BLaER1 (cell line): ENCODE data around the gene POPDC2.
A peak's percentile ranks its signal among the peaks of the same experiment; 100 is the strongest.
"Not testable (repeated sequence)": the region's sequence is repeated elsewhere in the genome, so short reads cannot be mapped to it uniquely, and the experiment has no call there.

ENCODE experiments used
- H3K27ac ChIP-seq: shearing (Covaris generic); formaldehyde crosslinking; 2 replicates; pipeline ENCODE4 v1.8.1; 2022
- H3K27me3 ChIP-seq: shearing (Covaris generic); formaldehyde crosslinking; 2 replicates; pipeline ENCODE4 v1.8.1; 2022
- H3K36me3 ChIP-seq: shearing (Covaris generic); formaldehyde crosslinking; 2 replicates; pipeline ENCODE4 v1.8.1; 2022
- H3K4me1 ChIP-seq: shearing (Covaris generic); formaldehyde crosslinking; 2 replicates; pipeline ENCODE4 v1.8.1; 2022
- H3K4me2 ChIP-seq: shearing (Covaris generic); formaldehyde crosslinking; 2 replicates; pipeline ENCODE4 v1.8.1; 2022
- H3K4me3 ChIP-seq: shearing (Covaris generic); formaldehyde crosslinking; 2 replicates; pipeline ENCODE4 v1.8.1; 2022
- H3K9ac ChIP-seq: shearing (Covaris generic); formaldehyde crosslinking; 2 replicates; pipeline ENCODE4 v1.8.1; 2022
- H3K9me3 ChIP-seq: shearing (Covaris generic); formaldehyde crosslinking; 2 replicates; pipeline ENCODE4 v1.8.1; 2022
- H4K20me1 ChIP-seq: shearing (Covaris generic); formaldehyde crosslinking; 2 replicates; pipeline ENCODE4 v1.8.1; 2022
- Cebpa-rat ChIP-seq: shearing (Covaris generic); IDR thresholded peaks from 2 replicates; pipeline ENCODE4 v1.8.1; 2022

POPDC2 gene

GRCh38 chr3:119683421-119683820 is 23.0 kb upstream of the POPDC2 start:
- no peaks in the 10 kb centered on the region for H3K4me1 ChIP-seq
- no peak overlapping the region for H3K27ac ChIP-seq
- no peaks in the 10 kb centered on the region for H3K27me3 ChIP-seq
- no peaks in the 10 kb centered on the region for H4K20me1 ChIP-seq
- peaks cover 14% of the 10 kb centered on the region for H3K9me3 ChIP-seq
- H3K9ac ChIP-seq, result no peak overlapping the region
- no peaks in the 10 kb centered on the region for H3K36me3 ChIP-seq
- no peak overlapping the region for H3K4me3 ChIP-seq
- no peak overlapping the region for H3K4me2 ChIP-seq
- TF ChIP-seq Cebpa-rat, result no peak

- H4K20me1 ChIP-seq, result no peaks in the 10 kb centered on the region
- no peak for TF ChIP-seq Cebpa-rat
- H3K27ac ChIP-seq, result no peak overlapping the region
- no peak overlapping the region for H3K4me3 ChIP-seq
- H3K9me3 ChIP-seq, result peaks cover 6% of the 10 kb centered on the region
- peaks cover 12% of the 10 kb centered on the region for H3K4me1 ChIP-seq
- no peaks in the 10 kb centered on the region for H3K36me3 ChIP-seq
- no peak overlapping the region for H3K4me2 ChIP-seq
- H3K27me3 ChIP-seq, result no peaks in the 10 kb centered on the region
- no peak overlapping the region for H3K9ac ChIP-seq
These were observed 20.9 kb upstream of the POPDC2 start for GRCh38 chr3:119681279-119681678.

- Histone ChIP-seq H3K27ac (no peak overlapping the region), H3K4me3 (no peak overlapping the region), H3K9ac (no peak overlapping the region), H3K9me3 (no peaks in the 10 kb centered on the region), H3K4me2 (no peak overlapping the region), H3K4me1 (peaks cover 20% of the 10 kb centered on the region), H3K36me3 (peaks cover 3% of the 10 kb centered on the region), H4K20me1 (no peaks in the 10 kb centered on the region; the same call in 1 of the 2 replicates), H3K27me3 (no peaks in the 10 kb centered on the region)
- TF ChIP-seq Cebpa-rat, result no peak
These were observed 19.5 kb upstream of the POPDC2 start for GRCh38 chr3:119679874-119680273.

GRCh38 chr3:119678209-119678608 is 17.8 kb upstream of the POPDC2 start:
- Histone ChIP-seq H3K4me1 (peaks cover 20% of the 10 kb centered on the region), H3K36me3 (peaks cover 20% of the 10 kb centered on the region), H3K4me3 (peak overlapping the region; percentile 80), H3K4me2 (peak overlapping the region; percentile 88)
- not testable (repeated sequence) for H4K20me1 ChIP-seq, H3K9me3 ChIP-seq, H3K9ac ChIP-seq, H3K27ac ChIP-seq, H3K27me3 ChIP-seq

GRCh38 chr3:119677641-119677934 is 17.2 kb upstream of the POPDC2 start:
- H3K4me1 ChIP-seq, result peaks cover 20% of the 10 kb centered on the region

GRCh38 chr3:119676771-119677640 is 16.6 kb upstream of the POPDC2 start, which contains the start of gene COX17:
Gene COX17, minus strand, starts transcription at chr3:119677406. Its CDS starts 96 bp downstream, at chr3:119677310.
- H3K4me3 ChIP-seq, result peak within 1 kb of the TSS; percentile 80
- peaks cover 30% of the 10 kb centered on the region for H3K36me3 ChIP-seq
- peak within 1 kb of the TSS; percentile 81 for H3K27ac ChIP-seq
- peaks cover 20% of the 10 kb centered on the region for H3K4me1 ChIP-seq
- peak within 1 kb of the TSS; percentile 83 for H3K9ac ChIP-seq
- peak within 1 kb of the TSS; percentile 88 for H3K4me2 ChIP-seq
- H3K27me3 ChIP-seq, result no peaks in the 10 kb centered on the region
- H4K20me1 ChIP-seq, result no peaks in the 10 kb centered on the region; the same call in 1 of the 2 replicates
- no peaks in the 10 kb centered on the region for H3K9me3 ChIP-seq
- TF ChIP-seq Cebpa-rat, result no peak

More at GRCh38 chr3:119677641-119677934, 17.2 kb upstream of the POPDC2 start:
- Histone ChIP-seq H3K36me3 (peaks cover 26% of the 10 kb centered on the region), H3K4me3 (peak overlapping the region; percentile 80), H4K20me1 (no peaks in the 10 kb centered on the region; the same call in 1 of the 2 replicates), H3K9ac (peak overlapping the region; percentile 83), H3K9me3 (no peaks in the 10 kb centered on the region), H3K4me2 (peak overlapping the region; percentile 88), H3K27me3 (no peaks in the 10 kb centered on the region), H3K27ac (peak overlapping the region; percentile 81)
- TF ChIP-seq Cebpa-rat, result no peak

- H3K9me3 ChIP-seq, result no peaks in the 10 kb centered on the region
- peak overlapping the region; percentile 80 for H3K4me3 ChIP-seq
- H4K20me1 ChIP-seq, result no peaks in the 10 kb centered on the region; the same call in 1 of the 2 replicates
- no peak overlapping the region for H3K27ac ChIP-seq
- peaks cover 20% of the 10 kb centered on the region for H3K4me1 ChIP-seq
- no peaks in the 10 kb centered on the region for H3K27me3 ChIP-seq
- peak overlapping the region; percentile 83; the same call in 1 of the 2 replicates for H3K9ac ChIP-seq
- TF ChIP-seq Cebpa-rat, result no peak
- H3K4me2 ChIP-seq, result peak overlapping the region; percentile 88
- H3K36me3 ChIP-seq, result peaks cover 40% of the 10 kb centered on the region
These were observed 15.6 kb upstream of the POPDC2 start for GRCh38 chr3:119676020-119676419.

GRCh38 chr3:119675188-119675874 is 14.9 kb upstream of the POPDC2 start:
- Histone ChIP-seq H3K4me3 (no peak overlapping the region), H3K4me2 (peak overlapping the region; percentile 88), H3K27me3 (no peaks in the 10 kb centered on the region), H3K9ac (no peak overlapping the region), H3K4me1 (peaks cover 20% of the 10 kb centered on the region), H3K36me3 (peaks cover 44% of the 10 kb centered on the region), H3K9me3 (no peaks in the 10 kb centered on the region), H4K20me1 (no peaks in the 10 kb centered on the region; the same call in 1 of the 2 replicates), H3K27ac (no peak overlapping the region)
- no peak for TF ChIP-seq Cebpa-rat

GRCh38 chr3:119673875-119674274 is 13.5 kb upstream of the POPDC2 start:
- H3K9me3 ChIP-seq, result no peaks in the 10 kb centered on the region
- H3K36me3 ChIP-seq, result peaks cover 55% of the 10 kb centered on the region
- TF ChIP-seq Cebpa-rat, result no peak
- no peaks in the 10 kb centered on the region; the same call in 1 of the 2 replicates for H4K20me1 ChIP-seq
- no peaks in the 10 kb centered on the region for H3K27me3 ChIP-seq
- no peak overlapping the region for H3K9ac ChIP-seq
- H3K4me1 ChIP-seq, result peaks cover 20% of the 10 kb centered on the region
- H3K4me2 ChIP-seq, result no peak overlapping the region
- no peak overlapping the region for H3K4me3 ChIP-seq
- H3K27ac ChIP-seq, result no peak overlapping the region

- Histone ChIP-seq H3K36me3 (peaks cover 61% of the 10 kb centered on the region), H3K4me1 (peaks cover 13% of the 10 kb centered on the region), H3K4me2 (no peak overlapping the region), H3K9me3 (no peaks in the 10 kb centered on the region), H4K20me1 (no peaks in the 10 kb centered on the region; the same call in 1 of the 2 replicates), H3K9ac (no peak overlapping the region), H3K27ac (no peak overlapping the region), H3K4me3 (no peak overlapping the region), H3K27me3 (no peaks in the 10 kb centered on the region)
- no peak for TF ChIP-seq Cebpa-rat
These were observed 12.4 kb upstream of the POPDC2 start for GRCh38 chr3:119672776-119673175.
